Endodermal cell (in vitro differentiated cells): ENCODE data around the gene IZUMO1. TPM values are rescaled to one million over a fixed set of nuclear protein-coding genes. Genes with fewer than 3 reads are reported as not detected.

Experiments
- DNase-seq: peaks from one replicate; pipeline ENCODE4 v3.0.0-alpha.2; 2017
- H3K27ac ChIP-seq: 2 replicates; pipeline ENCODE4 v1.5.1; 2013; ENCODE audit warnings: mild to moderate bottlenecking, low read depth, low read length, moderate library complexity
- H3K27me3 ChIP-seq: 2 replicates; pipeline ENCODE4 v1.6.1; 2013; ENCODE audit warnings: mild to moderate bottlenecking, low read length, moderate library complexity; ENCODE audit not compliant: insufficient read depth, control insufficient read depth, poor library complexity, severe bottlenecking
- H3K36me3 ChIP-seq: 2 replicates; pipeline ENCODE4 v1.7.0; 2013; ENCODE audit warnings: mild to moderate bottlenecking, low read length, moderate library complexity; ENCODE audit not compliant: control insufficient read depth, insufficient read depth
- H3K4me1 ChIP-seq: one replicate; pipeline ENCODE4 v1.7.0; 2013; ENCODE audit warnings: low read length; ENCODE audit not compliant: control insufficient read depth, insufficient read depth
- H3K4me3 ChIP-seq: 2 replicates; pipeline ENCODE4 v1.5.1; 2013; ENCODE audit warnings: mild to moderate bottlenecking, low read length, moderate library complexity
- H3K9ac ChIP-seq: 2 replicates; pipeline ENCODE4 v1.6.1; 2013; ENCODE audit warnings: mild to moderate bottlenecking, low read length, moderate library complexity; ENCODE audit not compliant: poor library complexity, severe bottlenecking; ENCODE audit errors: extremely low read depth
- H3K9me3 ChIP-seq: 2 replicates; pipeline ENCODE4 v1.6.1; 2013; ENCODE audit warnings: mild to moderate bottlenecking, low read length, moderate library complexity; ENCODE audit not compliant: control insufficient read depth
- H3K27ac Mint-ChIP-seq: 2 replicates; pipeline ENCODE4 v1.8.0; 2020; ENCODE audit warnings: mixed read lengths
- H3K27me3 Mint-ChIP-seq: 2 replicates; pipeline ENCODE4 v1.8.0; 2021; ENCODE audit warnings: mild to moderate bottlenecking, mixed read lengths; ENCODE audit not compliant: insufficient read depth
- H3K36me3 Mint-ChIP-seq: 2 replicates; pipeline ENCODE4 v1.8.0; 2020; ENCODE audit warnings: low read depth, mixed read lengths
- H3K4me1 Mint-ChIP-seq: 2 replicates; pipeline ENCODE4 v1.8.0; 2020; ENCODE audit warnings: mixed read lengths
- H3K4me3 Mint-ChIP-seq: 2 replicates; pipeline ENCODE4 v1.8.0; 2020; ENCODE audit warnings: mild to moderate bottlenecking, moderate library complexity, mixed read lengths
- H3K9me3 Mint-ChIP-seq: 2 replicates; pipeline ENCODE4 v1.8.0; 2020; ENCODE audit warnings: mild to moderate bottlenecking, mixed read lengths
- WGBS, 2 experiments: methylation state at CpG; one replicate each; pipeline versions ENCODE4 v1.1.5 to v1.1.7; 2013; ENCODE audit warnings: missing lambda C conversion rate in 2 of 2, mixed read lengths in 1 of 2; ENCODE audit not compliant: insufficient coverage in 1 of 2, insufficient read length in 1 of 2; 5-methylcytosine and 5-hydroxymethylcytosine counted together
- total RNA-seq, 2 donors: library from RNA; stranded (reverse); fragmentation: NEBNext Ultra II Directional in 1 of 2; extraction: Animal tissue kit (Norgen Biotek cat#: 25700) in 1 of 2; gene quantifications; 2 replicates in 1 of 2; 3 replicates in 1 of 2; pipeline ENCODE4 v1.2.1, GENCODE V29; 2021
- TF ChIP-seq, protein P1 (sequence below): fragments of 200-600 bp; sonication (generic); conservative IDR thresholded peaks from 2 replicates; pipeline ENCODE4 v1.5.0; 2021; ENCODE audit warnings: antibody characterized with exemption, mild to moderate bottlenecking

IZUMO1 gene
- total RNA-seq, 2 donors from 2014 or later = 0.22 to 0.80 TPM

DNA sequence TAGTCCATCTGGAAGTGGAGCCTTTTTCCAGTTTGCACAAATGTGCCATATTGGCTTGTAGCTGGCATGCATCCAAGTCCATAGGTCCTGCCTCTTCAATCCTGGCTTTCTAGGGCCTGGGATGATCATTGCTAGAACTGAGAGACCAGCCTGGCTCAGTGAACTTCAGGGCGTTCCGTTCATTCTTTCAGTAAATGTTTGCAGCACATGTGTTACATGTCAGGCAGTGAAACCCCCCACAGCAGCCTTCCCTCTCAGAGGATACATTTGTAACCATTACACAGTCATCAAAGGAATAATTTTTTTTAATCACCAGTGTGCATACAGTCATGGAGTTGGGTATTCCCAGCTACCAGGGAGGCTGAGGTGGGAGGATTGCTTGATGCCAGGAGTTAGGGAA is 41.3 kb downstream of the IZUMO1 start:
- Histone ChIP-seq H3K27ac (no peak overlapping the region), H3K4me1 (no peaks in the 10 kb centered on the region), H3K9ac (no peak overlapping the region), H3K36me3 (no peaks in the 10 kb centered on the region), H3K27me3 (no peaks in the 10 kb centered on the region), H3K9me3 (no peaks in the 10 kb centered on the region), H3K4me3 (no peak overlapping the region)
- Mint-ChIP-seq H3K27ac (no peak overlapping the region), H3K36me3 (peaks cover 48% of the 10 kb centered on the region), H3K4me3 (no peak overlapping the region), H3K27me3 (peaks cover 5% of the 10 kb centered on the region), H3K4me1 (no peaks in the 10 kb centered on the region), H3K9me3 (peaks cover 7% of the 10 kb centered on the region)
- 66 to 78% methylated on average over 2 of the region's 2 CpGs for WGBS, 2 experiments
- TF ChIP-seq, protein P1, sequence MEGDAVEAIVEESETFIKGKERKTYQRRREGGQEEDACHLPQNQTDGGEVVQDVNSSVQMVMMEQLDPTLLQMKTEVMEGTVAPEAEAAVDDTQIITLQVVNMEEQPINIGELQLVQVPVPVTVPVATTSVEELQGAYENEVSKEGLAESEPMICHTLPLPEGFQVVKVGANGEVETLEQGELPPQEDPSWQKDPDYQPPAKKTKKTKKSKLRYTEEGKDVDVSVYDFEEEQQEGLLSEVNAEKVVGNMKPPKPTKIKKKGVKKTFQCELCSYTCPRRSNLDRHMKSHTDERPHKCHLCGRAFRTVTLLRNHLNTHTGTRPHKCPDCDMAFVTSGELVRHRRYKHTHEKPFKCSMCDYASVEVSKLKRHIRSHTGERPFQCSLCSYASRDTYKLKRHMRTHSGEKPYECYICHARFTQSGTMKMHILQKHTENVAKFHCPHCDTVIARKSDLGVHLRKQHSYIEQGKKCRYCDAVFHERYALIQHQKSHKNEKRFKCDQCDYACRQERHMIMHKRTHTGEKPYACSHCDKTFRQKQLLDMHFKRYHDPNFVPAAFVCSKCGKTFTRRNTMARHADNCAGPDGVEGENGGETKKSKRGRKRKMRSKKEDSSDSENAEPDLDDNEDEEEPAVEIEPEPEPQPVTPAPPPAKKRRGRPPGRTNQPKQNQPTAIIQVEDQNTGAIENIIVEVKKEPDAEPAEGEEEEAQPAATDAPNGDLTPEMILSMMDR = no peak
- no peak for DNase-seq

DNA sequence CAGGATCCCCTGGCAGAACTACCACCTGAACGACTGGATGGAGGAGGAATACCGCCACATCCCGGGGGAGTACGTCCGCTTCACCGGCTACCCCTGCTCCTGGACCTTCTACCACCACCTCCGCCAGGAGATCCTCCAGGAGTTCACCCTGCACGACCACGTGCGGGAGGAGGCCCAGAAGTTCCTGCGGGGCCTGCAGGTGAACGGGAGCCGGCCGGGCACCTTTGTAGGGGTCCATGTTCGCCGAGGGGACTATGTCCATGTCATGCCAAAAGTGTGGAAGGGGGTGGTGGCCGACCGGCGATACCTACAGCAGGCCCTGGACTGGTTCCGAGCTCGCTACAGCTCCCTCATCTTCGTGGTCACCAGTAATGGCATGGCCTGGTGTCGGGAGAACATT is 43.4 kb downstream of the IZUMO1 start:
- Histone ChIP-seq H3K4me3 (no peak overlapping the region), H3K27ac (no peak overlapping the region), H3K9me3 (no peaks in the 10 kb centered on the region), H3K27me3 (no peaks in the 10 kb centered on the region), H3K4me1 (no peaks in the 10 kb centered on the region), H3K36me3 (no peaks in the 10 kb centered on the region), H3K9ac (no peak overlapping the region)
- Mint-ChIP-seq H3K4me3 (no peak overlapping the region), H3K36me3 (peaks cover 52% of the 10 kb centered on the region), H3K27ac (no peak overlapping the region), H3K9me3 (peaks cover 7% of the 10 kb centered on the region), H3K27me3 (no peaks in the 10 kb centered on the region), H3K4me1 (no peaks in the 10 kb centered on the region)
- TF ChIP-seq, protein P1 = no peak
- WGBS, 2 experiments = 91 to 93% methylated on average over 12 to 23 of the region's 23 CpGs
- no peak for DNase-seq

DNA sequence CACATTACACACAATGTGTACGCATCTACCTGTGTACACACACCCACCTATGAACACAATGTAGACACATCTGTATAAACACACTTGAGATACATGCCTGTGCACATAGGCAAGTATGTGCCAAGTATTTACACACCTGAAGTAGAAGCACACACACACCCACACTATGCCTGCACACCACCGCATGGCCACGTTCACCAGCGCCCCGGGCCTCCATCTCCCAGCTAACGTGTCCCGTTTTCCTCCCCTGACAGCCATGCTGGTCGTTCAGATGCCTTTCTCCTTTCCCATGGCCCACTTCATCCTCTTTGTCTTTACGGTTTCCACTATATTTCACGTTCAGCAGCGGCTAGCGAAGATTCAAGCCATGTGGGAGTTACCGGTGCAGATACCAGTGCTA is 44.0 kb downstream of the IZUMO1 start:
- H3K36me3 Mint-ChIP-seq = peaks cover 52% of the 10 kb centered on the region
- H3K27me3 Mint-ChIP-seq = no peaks in the 10 kb centered on the region
- H3K9me3 ChIP-seq = no peaks in the 10 kb centered on the region
- no peak overlapping the region for H3K4me3 Mint-ChIP-seq
- WGBS, 2 experiments = 94 to 95% methylated on average over 13 of the region's 13 CpGs
- peaks cover 7% of the 10 kb centered on the region for H3K9me3 Mint-ChIP-seq
- H3K27me3 ChIP-seq = no peaks in the 10 kb centered on the region
- TF ChIP-seq, protein P1 = no peak
- no peak for DNase-seq
- no peak overlapping the region for H3K27ac Mint-ChIP-seq
- H3K4me3 ChIP-seq = no peak overlapping the region
- H3K36me3 ChIP-seq = no peaks in the 10 kb centered on the region
- H3K27ac ChIP-seq = no peak overlapping the region
- no peak overlapping the region for H3K9ac ChIP-seq
- no peaks in the 10 kb centered on the region for H3K4me1 ChIP-seq
- no peaks in the 10 kb centered on the region for H3K4me1 Mint-ChIP-seq
